Measurements from ENCODE around the gene TAPBP.

GRCh38 chr6:33319939-33320314, 6.0 kb upstream of the TAPBP start:
- TF ChIP-seq CTCF (conservative IDR thresholded peaks at IDR 0.05; ENCODE audit: low read depth, low read length) (no peak), EZH2phosphoT487 (IDR thresholded peaks at IDR 0.05; ENCODE audit: borderline replicate concordance, low read length) (no peak), EZH2 (IDR thresholded peaks at IDR 0.05; ENCODE audit: low read length, unreplicated experiment) (no peak)
